DMS114 treated with DMSO at 0.1 percent for 48 hours (cell line): ENCODE results near the gene YJEFN3.

Experiments
- DNase-seq: peaks from one replicate; lab custom pipeline; 2025; ENCODE audit not compliant: unreplicated experiment; lab: John Stamatoyannopoulos, UW

YJEFN3 gene

DNA sequence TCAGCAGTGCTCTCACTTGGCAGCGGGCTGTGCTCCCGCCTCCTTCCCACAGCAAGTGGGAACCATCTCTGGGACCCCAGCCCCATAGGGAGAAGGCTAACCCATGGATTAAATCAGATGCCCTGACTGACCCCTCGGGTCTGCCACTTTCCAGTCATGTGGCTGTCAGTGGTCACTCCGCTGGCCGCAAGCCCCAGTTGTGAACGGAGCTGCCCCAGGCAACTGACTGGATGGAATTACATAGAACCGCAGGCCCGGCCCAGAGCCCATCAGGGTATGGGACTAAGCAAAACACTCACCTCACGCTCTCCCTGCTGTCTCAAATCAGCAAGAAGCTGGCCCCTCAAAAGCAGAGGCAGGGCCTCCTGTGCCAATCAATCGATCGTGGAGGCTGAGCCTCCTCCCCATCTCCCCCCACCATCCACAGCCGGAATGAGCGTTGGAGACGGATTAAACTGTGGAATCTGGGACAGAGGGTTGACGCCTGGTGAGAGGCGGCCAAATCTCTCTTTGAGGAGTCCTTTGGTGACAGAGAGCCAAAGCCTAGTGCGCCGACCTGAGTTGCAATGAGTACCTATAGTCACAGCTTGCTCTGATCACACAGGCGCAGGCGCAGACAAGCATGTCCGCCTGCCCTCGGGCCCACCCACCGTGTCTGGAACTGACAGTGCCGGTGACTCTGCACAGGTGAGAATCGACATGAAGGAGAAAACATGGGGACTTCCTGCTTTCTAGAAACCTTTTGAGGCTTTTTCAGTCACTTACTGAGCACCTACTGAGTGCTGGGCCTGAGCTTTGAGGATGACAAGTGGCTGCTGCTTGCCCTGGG, 51.0 kb downstream of the YJEFN3 start:
- no peak for DNase-seq

DNA sequence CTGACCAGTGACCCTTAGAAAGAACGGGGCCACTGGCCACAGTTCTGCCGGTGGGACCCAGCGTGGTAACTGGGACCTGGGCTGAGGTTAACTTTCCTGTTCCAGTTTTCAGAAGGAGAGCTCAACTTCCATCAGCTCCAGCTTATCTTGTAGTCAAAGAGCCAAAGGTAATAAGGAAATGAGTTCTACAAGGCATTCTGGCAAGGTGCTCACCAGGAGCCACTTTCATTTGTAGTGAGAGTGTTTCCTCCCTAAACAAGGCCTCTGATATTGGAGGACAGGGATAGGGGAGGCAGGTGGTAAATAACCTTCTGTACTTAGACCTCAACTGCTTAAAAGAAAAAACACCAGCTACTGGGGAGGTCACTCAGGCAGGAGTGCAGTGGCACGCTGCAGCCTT, 51.7 kb downstream of the YJEFN3 start:
- DNase-seq: no peak

DNA sequence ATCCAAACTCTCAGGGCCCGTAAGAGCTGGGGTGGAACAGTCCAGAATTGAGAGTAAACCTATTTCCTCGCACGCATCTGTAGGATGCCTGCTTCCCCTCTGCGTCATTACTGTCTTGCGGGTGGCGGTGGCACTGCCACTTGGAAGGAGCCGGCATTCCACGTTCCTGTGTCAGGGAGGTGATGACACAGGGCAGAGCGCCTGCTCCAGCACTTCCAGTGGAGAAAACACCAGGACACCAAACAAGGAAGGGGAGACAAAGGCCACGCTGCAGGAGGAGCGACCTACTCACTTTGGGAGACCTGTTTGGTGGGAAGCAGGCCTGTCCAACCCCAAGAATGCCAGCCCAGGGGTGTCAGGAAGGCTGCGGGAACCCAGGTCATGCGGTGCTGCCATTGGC, 52.7 kb downstream of the YJEFN3 start:
- DNase-seq: no peak

- no peak for DNase-seq
These were observed 53.8 kb downstream of the YJEFN3 start for GRCh38 chr19:19582471-19582870.

DNA sequence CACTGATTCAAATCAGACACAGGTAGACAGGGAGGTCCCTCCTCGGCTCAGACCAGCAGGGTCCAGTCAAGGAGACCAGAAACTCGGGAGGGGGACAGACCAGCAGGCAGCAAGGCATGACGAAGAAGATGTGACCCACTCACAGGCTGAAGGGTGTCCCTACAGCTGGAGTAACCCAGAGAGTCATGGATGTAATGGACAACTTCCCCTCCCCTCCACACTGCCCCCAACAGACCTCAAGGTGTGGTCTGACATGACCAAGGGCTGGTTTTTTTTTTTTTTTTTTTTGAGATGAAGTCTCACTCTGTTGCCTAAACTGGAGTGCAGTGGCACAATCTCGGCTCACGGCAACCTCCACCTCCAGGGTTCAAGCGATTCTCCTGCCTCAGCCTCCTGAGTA, 55.6 kb downstream of the YJEFN3 start:
- no peak for DNase-seq
